Liver (tissue), 9 donors: ENCODE measurements around the gene MYBPHL. TPM values are rescaled to one million over a fixed set of nuclear protein-coding genes. Genes with fewer than 3 reads are reported as not detected.

Source experiments
- DNase-seq: peaks from one replicate; pipeline ENCODE4 v3.0.0-alpha.2; 2017; ENCODE audit warnings: low spot score
- H3K27ac ChIP-seq, 2 donors: one replicate each; pipeline ENCODE4 v1.7.0; 2013; ENCODE audit warnings: inconsistent platforms in 2 of 2, low read length in 2 of 2, control low read depth in 1 of 2, low read depth in 1 of 2, mild to moderate bottlenecking in 1 of 2
- H3K27me3 ChIP-seq, 4 donors: one replicate each; pipeline versions ENCODE4 v1.6.1 to v1.7.0; 2013; ENCODE audit warnings: low read length in 3 of 4, inconsistent platforms in 1 of 4, mild to moderate bottlenecking in 1 of 4, moderate library complexity in 1 of 4; ENCODE audit not compliant: control insufficient read depth in 4 of 4, insufficient read depth in 4 of 4
- H3K36me3 ChIP-seq, 4 donors: one replicate each; pipeline versions ENCODE4 v1.6.1 to v1.7.0; 2013; ENCODE audit warnings: low read length in 3 of 4, mild to moderate bottlenecking in 3 of 4, low read depth in 1 of 4, moderate library complexity in 1 of 4; ENCODE audit not compliant: control insufficient read depth in 4 of 4, insufficient read depth in 3 of 4
- H3K4me1 ChIP-seq, 4 donors: one replicate each; pipeline versions ENCODE4 v1.6.1 to v1.7.0; 2013; ENCODE audit warnings: low read length in 3 of 4, mild to moderate bottlenecking in 3 of 4, moderate library complexity in 1 of 4; ENCODE audit not compliant: control insufficient read depth in 4 of 4, insufficient read depth in 4 of 4
- H3K4me3 ChIP-seq, 3 donors: one replicate each; pipeline versions ENCODE4 v1.6.1 to v1.7.0; 2013; ENCODE audit warnings: low read length in 3 of 3, control low read depth in 1 of 3, low read depth in 1 of 3, mild to moderate bottlenecking in 1 of 3
- H3K9ac ChIP-seq, 2 donors: one replicate each; pipeline ENCODE4 v1.7.0; 2013; ENCODE audit warnings: low read length in 2 of 2, mild to moderate bottlenecking in 2 of 2, moderate library complexity in 2 of 2, control low read depth in 1 of 2, low read depth in 1 of 2
- H3K9me3 ChIP-seq, 4 donors: one replicate each; pipeline versions ENCODE4 v1.6.1 to v1.7.0; 2013; ENCODE audit warnings: low read length in 3 of 4; ENCODE audit not compliant: control insufficient read depth in 4 of 4
- EGR1 ChIP-seq, 2 donors: IDR thresholded peaks; 2 replicates each; pipeline ENCODE4 v1.6.1; 2016 to 2018; ENCODE audit warnings: antibody characterized with exemption in 2 of 2, low read depth in 2 of 2
- FOXA1 ChIP-seq: IDR thresholded peaks from 2 replicates; pipeline ENCODE4 v1.6.1; 2016; ENCODE audit warnings: antibody characterized with exemption
- FOXA2 ChIP-seq: IDR thresholded peaks from 2 replicates; pipeline ENCODE4 v1.6.1; 2016; ENCODE audit warnings: antibody characterized with exemption
- HNF4A ChIP-seq, 2 donors: conservative IDR thresholded peaks; 2 replicates each; pipeline ENCODE4 v1.6.1; 2016; ENCODE audit warnings: antibody characterized with exemption in 2 of 2, mild to moderate bottlenecking in 2 of 2
- HNF4G ChIP-seq: IDR thresholded peaks from 2 replicates; pipeline ENCODE4 v1.6.1; 2016; ENCODE audit warnings: antibody characterized with exemption
- JUND ChIP-seq, 2 donors: IDR thresholded peaks; 2 replicates each; pipeline ENCODE4 v1.6.1; 2016; ENCODE audit warnings: antibody characterized with exemption in 2 of 2
- NR2F2 ChIP-seq: IDR thresholded peaks from 2 replicates; pipeline ENCODE4 v1.6.1; 2016; ENCODE audit warnings: antibody characterized with exemption
- RAD21 ChIP-seq, 2 donors: IDR thresholded peaks; 2 replicates each; pipeline ENCODE4 v1.6.1; 2016; ENCODE audit warnings: antibody characterized with exemption in 2 of 2, mild to moderate bottlenecking in 2 of 2
- RXRA ChIP-seq, 2 donors: IDR thresholded peaks; 2 replicates each; pipeline ENCODE4 v1.6.1; 2017 to 2018; ENCODE audit warnings: antibody characterized with exemption in 2 of 2, mild to moderate bottlenecking in 1 of 2
- SP1 ChIP-seq: IDR thresholded peaks from 2 replicates; pipeline ENCODE4 v1.6.1; 2018; ENCODE audit warnings: antibody characterized with exemption, mild to moderate bottlenecking
- TAF1 ChIP-seq: conservative IDR thresholded peaks from 2 replicates; pipeline ENCODE4 v1.6.1; 2016; ENCODE audit warnings: antibody characterized with exemption, mild to moderate bottlenecking
- WGBS: extraction: QIAGEN DNeasy Blood & Tissue Kit; methylation state at CpG from one replicate; pipeline ENCODE4 v1.1.7; 2013; 5-methylcytosine and 5-hydroxymethylcytosine counted together
- polyA plus RNA-seq, 2 donors: library from polyadenylated mRNA; stranded (reverse) in 1 of 2; unstranded in 1 of 2; fragments of 200-250 nt in 1 of 2; fragments of >200 nt in 1 of 2; fragmentation: Nextera tagmentation in 1 of 2; extraction: Ambion mirVana in 1 of 2; gene quantifications; one replicate each; pipeline versions ENCODE4 v1.2.1 to v1.2.3, GENCODE V29; 2013 to 2015
- total RNA-seq, 2 donors: library from RNA; depleted of rRNA; stranded (reverse); fragments of >200 nt; gene quantifications; one replicate each; pipeline ENCODE4 v1.2.3, GENCODE V29; 2014
- TF ChIP-seq, protein P1 (sequence below): IDR thresholded peaks from 2 replicates; pipeline ENCODE4 v1.6.1; 2016; ENCODE audit warnings: antibody characterized with exemption
- TF ChIP-seq, protein P2 (sequence below): IDR thresholded peaks from 2 replicates; pipeline ENCODE4 v1.6.1; 2016; ENCODE audit warnings: antibody characterized with exemption
- TF ChIP-seq, protein P3 (sequence below): IDR thresholded peaks from 2 replicates; pipeline ENCODE4 v1.6.1; 2016; ENCODE audit warnings: antibody characterized with exemption
- TF ChIP-seq, protein P4 (sequence below): IDR thresholded peaks from 2 replicates; pipeline ENCODE4 v1.6.1; 2016; ENCODE audit warnings: antibody characterized with exemption, mild to moderate bottlenecking
- donor health status: healthy.
- donor health status: healthy.
- donor health status: healthy.
- donor health status: healthy.
- donor health status: healthy.

The MYBPHL gene
- total and polyA plus RNA-seq, 4 donors, result not detected

DNA sequence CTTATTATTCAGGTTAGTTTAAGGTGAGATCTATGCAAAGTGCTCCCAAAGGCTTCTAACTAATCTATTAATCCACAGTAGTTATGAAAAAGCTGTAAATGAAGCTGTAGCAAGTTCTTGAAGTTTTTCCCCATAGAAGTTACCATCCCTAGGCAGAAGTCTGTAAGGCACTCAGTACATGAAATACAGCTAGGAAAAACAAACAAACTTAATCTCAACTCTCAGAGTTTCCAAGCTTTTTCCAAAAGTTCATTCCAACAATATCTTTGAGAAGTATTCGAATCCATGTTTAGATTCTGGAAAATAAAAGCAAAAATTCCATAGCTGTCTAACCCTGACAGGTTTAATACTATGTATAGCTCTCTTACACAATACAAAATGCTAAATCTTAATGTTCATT is 49.7 kb upstream of the MYBPHL start (continued):
- TF ChIP-seq SP1, result no peak
- no peak for TF ChIP-seq FOXA2

DNA sequence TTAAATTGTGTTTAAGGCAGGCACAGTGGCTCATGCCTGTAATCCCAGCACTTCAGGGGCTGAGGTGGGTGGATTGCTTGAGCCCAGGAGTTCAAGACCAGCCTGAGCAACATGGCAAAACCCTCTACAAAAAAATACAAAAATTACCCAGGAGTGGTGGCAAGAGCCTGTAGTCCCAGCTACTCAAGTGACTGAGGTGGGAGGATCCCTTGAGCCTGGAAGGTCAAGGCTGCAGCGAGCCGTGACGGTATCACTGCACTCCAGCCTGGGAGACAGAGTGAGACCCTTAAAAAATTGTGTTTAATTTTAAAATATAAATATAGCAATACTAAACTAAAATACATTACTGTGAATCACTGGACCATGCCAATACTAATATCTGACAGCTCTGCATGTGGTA is 48.1 kb upstream of the MYBPHL start:
- H3K4me3 ChIP-seq, result no peak overlapping the region
- H3K36me3 ChIP-seq, result no peaks in the 10 kb centered on the region
- no peak for DNase-seq
- H3K27me3 ChIP-seq, result no peaks in the 10 kb centered on the region
- H3K9ac ChIP-seq, result no peak overlapping the region
- H3K4me1 ChIP-seq, result no peaks in the 10 kb centered on the region
- no peaks in the 10 kb centered on the region for H3K9me3 ChIP-seq
- no peak for TF ChIP-seq RAD21 (IDR thresholded peaks at IDR 0.05)
- TF ChIP-seq HNF4G, result no peak
- TF ChIP-seq, protein P1, sequence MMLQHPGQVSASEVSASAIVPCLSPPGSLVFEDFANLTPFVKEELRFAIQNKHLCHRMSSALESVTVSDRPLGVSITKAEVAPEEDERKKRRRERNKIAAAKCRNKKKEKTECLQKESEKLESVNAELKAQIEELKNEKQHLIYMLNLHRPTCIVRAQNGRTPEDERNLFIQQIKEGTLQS, result no peak
- TF ChIP-seq, protein P2, sequence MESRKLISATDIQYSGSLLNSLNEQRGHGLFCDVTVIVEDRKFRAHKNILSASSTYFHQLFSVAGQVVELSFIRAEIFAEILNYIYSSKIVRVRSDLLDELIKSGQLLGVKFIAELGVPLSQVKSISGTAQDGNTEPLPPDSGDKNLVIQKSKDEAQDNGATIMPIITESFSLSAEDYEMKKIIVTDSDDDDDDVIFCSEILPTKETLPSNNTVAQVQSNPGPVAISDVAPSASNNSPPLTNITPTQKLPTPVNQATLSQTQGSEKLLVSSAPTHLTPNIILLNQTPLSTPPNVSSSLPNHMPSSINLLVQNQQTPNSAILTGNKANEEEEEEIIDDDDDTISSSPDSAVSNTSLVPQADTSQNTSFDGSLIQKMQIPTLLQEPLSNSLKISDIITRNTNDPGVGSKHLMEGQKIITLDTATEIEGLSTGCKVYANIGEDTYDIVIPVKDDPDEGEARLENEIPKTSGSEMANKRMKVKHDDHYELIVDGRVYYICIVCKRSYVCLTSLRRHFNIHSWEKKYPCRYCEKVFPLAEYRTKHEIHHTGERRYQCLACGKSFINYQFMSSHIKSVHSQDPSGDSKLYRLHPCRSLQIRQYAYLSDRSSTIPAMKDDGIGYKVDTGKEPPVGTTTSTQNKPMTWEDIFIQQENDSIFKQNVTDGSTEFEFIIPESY, result no peak
- TF ChIP-seq, protein P3, sequence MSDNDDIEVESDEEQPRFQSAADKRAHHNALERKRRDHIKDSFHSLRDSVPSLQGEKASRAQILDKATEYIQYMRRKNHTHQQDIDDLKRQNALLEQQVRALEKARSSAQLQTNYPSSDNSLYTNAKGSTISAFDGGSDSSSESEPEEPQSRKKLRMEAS, result no peak
- no peak for TF ChIP-seq JUND (IDR thresholded peaks at IDR 0.05)
- no peak for TF ChIP-seq HNF4A (conservative IDR thresholded peaks at IDR 0.05)
- TF ChIP-seq RXRA (IDR thresholded peaks at IDR 0.05), result no peak
- TF ChIP-seq NR2F2, result no peak
- H3K27ac ChIP-seq, result no peak overlapping the region
- 97% methylated on average over 3 of the region's 3 CpGs for WGBS

DNA sequence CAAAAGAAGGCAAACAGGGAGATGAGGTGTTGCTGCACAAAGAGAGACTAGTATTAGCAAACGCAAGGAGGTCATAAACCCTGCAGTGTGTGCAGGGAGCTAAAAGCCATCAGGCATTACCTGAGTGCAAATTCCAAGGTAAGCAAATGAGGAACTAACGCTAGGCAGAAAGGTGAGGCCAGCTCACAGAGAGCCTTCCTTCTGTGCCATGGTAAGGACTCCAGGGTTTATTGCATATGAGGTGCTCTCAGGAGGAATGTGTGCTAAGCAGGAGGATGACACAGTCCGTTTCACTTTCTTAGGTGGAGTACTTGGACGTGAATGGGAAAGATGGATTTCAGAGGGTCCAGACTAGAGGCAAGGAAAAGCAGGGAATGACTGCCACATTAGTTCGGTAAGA is 44.6 kb upstream of the MYBPHL start:
- 78% methylated on average over 5 of the region's 5 CpGs for WGBS
- TF ChIP-seq RAD21 (IDR thresholded peaks at IDR 0.05) (no peak), RXRA (IDR thresholded peaks at IDR 0.05) (no peak), FOXA1 (no peak), SP1 (no peak), EGR1 (IDR thresholded peaks at IDR 0.05; ENCODE audit: low read depth in 2 of 2) (no peak), TAF1 (no peak), FOXA2 (no peak), NR2F2 (no peak)
- TF ChIP-seq, protein P2, result no peak
- TF ChIP-seq, protein P4, sequence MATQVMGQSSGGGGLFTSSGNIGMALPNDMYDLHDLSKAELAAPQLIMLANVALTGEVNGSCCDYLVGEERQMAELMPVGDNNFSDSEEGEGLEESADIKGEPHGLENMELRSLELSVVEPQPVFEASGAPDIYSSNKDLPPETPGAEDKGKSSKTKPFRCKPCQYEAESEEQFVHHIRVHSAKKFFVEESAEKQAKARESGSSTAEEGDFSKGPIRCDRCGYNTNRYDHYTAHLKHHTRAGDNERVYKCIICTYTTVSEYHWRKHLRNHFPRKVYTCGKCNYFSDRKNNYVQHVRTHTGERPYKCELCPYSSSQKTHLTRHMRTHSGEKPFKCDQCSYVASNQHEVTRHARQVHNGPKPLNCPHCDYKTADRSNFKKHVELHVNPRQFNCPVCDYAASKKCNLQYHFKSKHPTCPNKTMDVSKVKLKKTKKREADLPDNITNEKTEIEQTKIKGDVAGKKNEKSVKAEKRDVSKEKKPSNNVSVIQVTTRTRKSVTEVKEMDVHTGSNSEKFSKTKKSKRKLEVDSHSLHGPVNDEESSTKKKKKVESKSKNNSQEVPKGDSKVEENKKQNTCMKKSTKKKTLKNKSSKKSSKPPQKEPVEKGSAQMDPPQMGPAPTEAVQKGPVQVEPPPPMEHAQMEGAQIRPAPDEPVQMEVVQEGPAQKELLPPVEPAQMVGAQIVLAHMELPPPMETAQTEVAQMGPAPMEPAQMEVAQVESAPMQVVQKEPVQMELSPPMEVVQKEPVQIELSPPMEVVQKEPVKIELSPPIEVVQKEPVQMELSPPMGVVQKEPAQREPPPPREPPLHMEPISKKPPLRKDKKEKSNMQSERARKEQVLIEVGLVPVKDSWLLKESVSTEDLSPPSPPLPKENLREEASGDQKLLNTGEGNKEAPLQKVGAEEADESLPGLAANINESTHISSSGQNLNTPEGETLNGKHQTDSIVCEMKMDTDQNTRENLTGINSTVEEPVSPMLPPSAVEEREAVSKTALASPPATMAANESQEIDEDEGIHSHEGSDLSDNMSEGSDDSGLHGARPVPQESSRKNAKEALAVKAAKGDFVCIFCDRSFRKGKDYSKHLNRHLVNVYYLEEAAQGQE, result no peak
- TF ChIP-seq, protein P1, result no peak
- TF ChIP-seq, protein P3, result no peak
- no peaks in the 10 kb centered on the region for H3K27me3 ChIP-seq
- no peak overlapping the region for H3K27ac ChIP-seq
- no peaks in the 10 kb centered on the region for H3K4me1 ChIP-seq
- H3K36me3 ChIP-seq, result no peaks in the 10 kb centered on the region
- DNase-seq, result no peak
- H3K9ac ChIP-seq, result no peak overlapping the region
- no peaks in the 10 kb centered on the region for H3K9me3 ChIP-seq
- H3K4me3 ChIP-seq, result no peak overlapping the region
